Peyer's patch (tissue), 4 donors: ENCODE results near the gene PVALEF. TPM values are rescaled to one million over a fixed set of nuclear protein-coding genes. Genes with fewer than 3 reads are reported as not detected.

ENCODE experiments used
- DNase-seq, 3 donors: peaks; one replicate each; pipeline ENCODE4 v3.0.0-alpha.2; 2017 to 2019
- H3K27ac ChIP-seq, 4 donors: fragments of 200-600 bp; sonication (generic); one replicate each; pipeline ENCODE4 v1.5.1; 2016 to 2019
- H3K27me3 ChIP-seq, 2 donors: fragments of 200-600 bp; sonication (generic); one replicate each; pipeline ENCODE4 v1.5.1; 2019
- H3K36me3 ChIP-seq, 3 donors: fragments of 200-600 bp; sonication (generic); one replicate each; pipeline ENCODE4 v1.5.1; 2016 to 2019
- H3K4me1 ChIP-seq, 4 donors: fragments of 200-600 bp; sonication (generic); one replicate each; pipeline ENCODE4 v1.5.1; 2016 to 2019
- H3K4me3 ChIP-seq, 4 donors: fragments of 200-600 bp; sonication (generic); 1 replicate in 3 of 4; 2 replicates in 1 of 4; pipeline ENCODE4 v1.5.1; 2016 to 2019; ENCODE audit warnings: mild to moderate bottlenecking in 1 of 4
- H3K9me3 ChIP-seq, 4 donors: fragments of 200-600 bp; sonication (generic); one replicate each; pipeline ENCODE4 v1.5.1; 2016 to 2019; ENCODE audit warnings: mild to moderate bottlenecking in 1 of 4
- CTCF ChIP-seq, 6 experiments: fragments of 450-650 bp in 4 of 6; fragments of 200-600 bp in 2 of 6; sonication (generic) in 1 of 6; IDR thresholded peaks; one replicate each; pipeline ENCODE4 v1.5.1; 2017 to 2019; ENCODE audit warnings: antibody characterized with exemption in 6 of 6, mild to moderate bottlenecking in 3 of 6, moderate library complexity in 1 of 6
- POLR2A ChIP-seq, 2 donors: fragments of 450-650 bp; IDR thresholded peaks; one replicate each; pipeline ENCODE4 v1.5.1; 2017; ENCODE audit warnings: antibody characterized with exemption in 2 of 2, mild to moderate bottlenecking in 2 of 2, moderate library complexity in 2 of 2
- small RNA-seq, 2 donors: library from RNA; depleted of rRNA; stranded (forward); fragments of <200 nt; gene quantifications; one replicate each; pipeline ENCODE3, GENCODE V24; 2016
- total RNA-seq, 4 donors: library from RNA; depleted of rRNA; stranded (reverse); fragments of >200 nt; gene quantifications; one replicate each; pipeline ENCODE4 v1.1.0, GENCODE V29; 2016

PVALEF gene
- total RNA-seq, 4 donors from 2014 or later, result not detected

- TF ChIP-seq CTCF (IDR thresholded peaks at IDR 0.05) (no peak), POLR2A (IDR thresholded peaks at IDR 0.05) (no peak)
- Histone ChIP-seq H3K4me3 (no peak overlapping the region), H3K4me1 (peaks cover 0 to 6% (median 0%) of the 10 kb centered on the region in 4 donors), H3K27me3 (no peaks in the 10 kb centered on the region), H3K9me3 (no peaks in the 10 kb centered on the region), H3K27ac (no peak overlapping the region), H3K36me3 (peaks cover 0 to 46% (median 0%) of the 10 kb centered on the region in 3 donors)
- no peak for DNase-seq
Measured at GRCh38 chr17:81229666-81229920, 64.3 kb downstream of the PVALEF start.

- Histone ChIP-seq H3K36me3 (peaks cover 0 to 48% (median 0%) of the 10 kb centered on the region in 3 donors), H3K9me3 (no peaks in the 10 kb centered on the region), H3K4me1 (peaks cover 0 to 6% (median 0%) of the 10 kb centered on the region in 4 donors), H3K27ac (no peak overlapping the region), H3K4me3 (no peak overlapping the region), H3K27me3 (no peaks in the 10 kb centered on the region)
- TF ChIP-seq POLR2A (IDR thresholded peaks at IDR 0.05) (no peak), CTCF (IDR thresholded peaks at IDR 0.05) (peak in 2 of 6 experiments; percentile 23 to 29)
- no peak for DNase-seq
Measured at GRCh38 chr17:81230043-81230820, 64.9 kb downstream of the PVALEF start.

- no peaks in the 10 kb centered on the region for H3K9me3 ChIP-seq
- H3K27me3 ChIP-seq, result no peaks in the 10 kb centered on the region
- no peak for DNase-seq
- no peak for TF ChIP-seq POLR2A (IDR thresholded peaks at IDR 0.05)
- TF ChIP-seq CTCF (IDR thresholded peaks at IDR 0.05), result no peak
- H3K36me3 ChIP-seq, result peaks cover 0 to 51% (median 0%) of the 10 kb centered on the region in 3 donors
- H3K27ac ChIP-seq, result no peak overlapping the region
- no peak overlapping the region for H3K4me3 ChIP-seq
- H3K4me1 ChIP-seq, result peaks cover 0 to 7% (median under 1%) of the 10 kb centered on the region in 4 donors
Measured at GRCh38 chr17:81231121-81231645, 65.9 kb downstream of the PVALEF start.

- H3K27me3 ChIP-seq, result no peaks in the 10 kb centered on the region
- H3K36me3 ChIP-seq, result peaks cover 0 to 51% (median 0%) of the 10 kb centered on the region in 3 donors
- H3K27ac ChIP-seq, result no peak overlapping the region
- no peak overlapping the region for H3K4me3 ChIP-seq
- H3K9me3 ChIP-seq, result no peaks in the 10 kb centered on the region
- TF ChIP-seq CTCF (IDR thresholded peaks at IDR 0.05), result no peak
- no peak for TF ChIP-seq POLR2A (IDR thresholded peaks at IDR 0.05)
- DNase-seq, result no peak
- H3K4me1 ChIP-seq, result peaks cover 0 to 15% (median 4%) of the 10 kb centered on the region in 4 donors
Measured at GRCh38 chr17:81231766-81232581, 66.7 kb downstream of the PVALEF start.

Small RNA genes lying within 50 kb of the gene (small RNA-seq; reads per million reads assigned to genes)
- gene MIR1250 (0 to 0.19 reads per million in 2 donors), gene MIR3065 (5.0 to 24.2 reads per million in 2 donors), gene MIR657 (0 reads per million in 2 donors)

Other genes starting within 250 kb of the PVALEF start
- 10 to 100 TPM; 29.9 to 57.8 (median 37.1) TPM for gene CHMP6, start 173.7 kb upstream of the PVALEF start, total RNA-seq
- 10 to 100 TPM; 10.2 to 61.9 (median 17.6) TPM for gene BAIAP2, start 130.4 kb upstream of the PVALEF start, total RNA-seq
- gene AATK, start 714 bp downstream of the PVALEF start, total RNA-seq, result 100 to 1,000 TPM in 3 of 4 donors, 10 to 100 TPM in 1; 23.9 to 190 (median 123) TPM
- 10 to 100 TPM in 2 of 4 donors, 1 to 10 TPM in 2; 3.5 to 77.6 (median 9.8) TPM for gene CEP131, start 57.5 kb downstream of the PVALEF start, total RNA-seq
- 100 to 1,000 TPM in 1 of 4 donors, 10 to 100 TPM in 3; 38.0 to 156 (median 79.4) TPM for gene TEPSIN, start 73.5 kb downstream of the PVALEF start, total RNA-seq
- 10 to 100 TPM; 17.8 to 62.7 (median 25.2) TPM for gene NDUFAF8, start 73.8 kb downstream of the PVALEF start, total RNA-seq
- 100 to 1,000 TPM; 126 to 206 (median 169) TPM for gene SLC38A10, start 129.8 kb downstream of the PVALEF start, total RNA-seq
- gene BAHCC1, start 229.9 kb downstream of the PVALEF start, total RNA-seq, result 10 to 100 TPM; 11.6 to 43.0 (median 23.9) TPM